PFSK-1 (cell line): ENCODE results near the gene HMGN4.

Experiments used
- REST ChIP-seq, 2 experiments: IDR thresholded peaks; 2 replicates each; pipeline versions ENCODE4 v1.6.1 to v1.8.0; 2011 to 2012; ENCODE audit warnings: low read depth in 2 of 2, low read length in 2 of 2, control low read depth in 1 of 2, inconsistent platforms in 1 of 2, mild to moderate bottlenecking in 1 of 2, moderate library complexity in 1 of 2; ENCODE audit not compliant: insufficient read depth in 1 of 2
- TAF1 ChIP-seq: IDR thresholded peaks from 2 replicates; pipeline ENCODE4 v1.6.1; 2012; ENCODE audit warnings: low read length, control low read depth, borderline replicate concordance; ENCODE audit not compliant: insufficient read depth

- TF ChIP-seq REST (IDR thresholded peaks at IDR 0.05; ENCODE audit: insufficient read depth in 1 of 2, low read depth in 2 of 2, low read length in 2 of 2) (no peak), TAF1 (no peak)
These were observed 8.0 kb upstream of the HMGN4 start for GRCh38 chr6:26530203-26530602.
